Psoas muscle (tissue), 8 donors: ENCODE results near the gene LRRC42. TPM values are rescaled to one million over a fixed set of nuclear protein-coding genes. Genes with fewer than 3 reads are reported as not detected.

Experiments
- ATAC-seq, 4 donors: fragments of 200-7000 bp; cut with Tn5 transposase; one replicate each; pipeline ENCODE4 v1.9.1; 2020; ENCODE audit warnings: moderate library complexity in 3 of 4, mild to moderate bottlenecking in 2 of 4
- DNase-seq, 2 donors: peaks; one replicate each; pipeline ENCODE4 v3.0.0-alpha.2; 2020
- H3K27ac ChIP-seq: fragments of 200-600 bp; one replicate; pipeline ENCODE4 v1.8.0; 2022
- H3K27me3 ChIP-seq, 3 donors: fragments of 200-600 bp in 1 of 3; one replicate each; pipeline versions ENCODE4 v1.6.1 to v1.8.0; 2013 to 2022; ENCODE audit warnings: low read length in 2 of 3, mild to moderate bottlenecking in 2 of 3, moderate library complexity in 1 of 3; ENCODE audit not compliant: insufficient read depth in 3 of 3
- H3K36me3 ChIP-seq, 2 donors: fragments of 200-600 bp in 1 of 2; one replicate each; pipeline versions ENCODE4 v1.6.1 to v1.8.0; 2013 to 2022; ENCODE audit warnings: low read depth in 1 of 2, mild to moderate bottlenecking in 1 of 2, moderate library complexity in 1 of 2; ENCODE audit not compliant: insufficient read depth in 1 of 2
- H3K4me1 ChIP-seq: fragments of 200-600 bp; one replicate; pipeline ENCODE4 v1.8.0; 2022
- H3K4me3 ChIP-seq: fragments of 200-600 bp; one replicate; pipeline ENCODE4 v1.8.0; 2022; ENCODE audit warnings: mild to moderate bottlenecking
- H3K9me3 ChIP-seq: fragments of 200-600 bp; one replicate; pipeline ENCODE4 v1.8.0; 2022
- WGBS, 3 donors: extraction: QIAGEN DNeasy Blood & Tissue Kit; methylation state at CpG; one replicate each; pipeline versions ENCODE4 v1.1.6 to v1.1.7; 2013; 5-methylcytosine and 5-hydroxymethylcytosine counted together
- intact Hi-C, 2 donors: fragments of 100-400 bp; cut with DNase I; formaldehyde crosslinking; loops; one replicate each; pipeline versions ENCODE4 v1.11.0 to v1.14.2; 2022
- polyA plus RNA-seq, 3 donors: library from polyadenylated mRNA; stranded (reverse); fragments of 200-250 nt; gene quantifications; one replicate each; pipeline ENCODE4 v1.2.3, GENCODE V29; 2013
- total RNA-seq, 4 donors: library from RNA; stranded (reverse); fragmentation: NEBNext Ultra II Directional in 2 of 4; extraction: Animal tissue kit (Norgen Biotek cat#: 25700) in 2 of 4; gene quantifications; one replicate each; pipeline versions ENCODE4 v1.2.1 to v1.2.4, GENCODE V29; 2021 to 2023
- TF ChIP-seq, protein P1 (sequence below): fragments of 200-600 bp; IDR thresholded peaks from one replicate; pipeline ENCODE4 v1.8.0; 2022; ENCODE audit warnings: antibody characterized with exemption
- donor health status: healthy with polysubstance abuse.
- donor health status: DM: no; HTN: no; CAD: no; lungs with moderate emphysema.
- donor health status: Bipolar disorder and iron deficiency.
- donor health status: healthy.
- donor health status: DM: yes; HTN: yes; CAD: no.
- donor health status: DM: no; HTN: no; CAD: no.
- donor health status: DM: no; HTN: no; CAD: no.
- donor health status: DM: yes; HTN: yes; CAD: no.

The LRRC42 gene
- total and polyA plus RNA-seq, 7 donors: 10.0 to 16.9 (median 12.0) TPM

DNA sequence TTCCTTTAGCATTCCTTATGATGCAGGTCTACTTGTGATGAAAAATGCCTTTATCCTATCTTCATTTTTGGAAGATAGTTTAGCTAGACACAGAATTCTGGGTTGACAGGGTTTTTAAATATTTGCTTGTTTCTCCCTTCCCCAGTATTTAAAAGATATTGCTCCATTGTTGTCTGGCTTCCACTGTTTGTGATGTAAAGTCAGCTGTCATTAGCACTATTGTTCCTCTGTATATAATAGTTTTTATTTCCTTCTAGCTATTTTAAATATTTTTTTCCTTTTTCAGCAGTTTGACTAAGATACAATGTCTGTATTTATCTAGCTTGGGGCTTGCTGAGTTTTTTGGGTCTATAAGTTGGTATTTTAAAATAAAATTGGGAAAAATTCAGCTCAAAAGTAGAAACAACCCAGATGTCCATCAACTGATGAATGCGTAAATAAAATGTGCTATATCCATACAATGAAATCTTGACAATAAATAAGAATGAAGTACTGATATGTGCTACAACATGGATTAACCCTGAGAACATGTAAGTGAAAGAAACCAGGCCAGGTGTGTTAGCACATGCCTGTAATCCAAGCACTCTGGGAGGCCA lies 11.9 kb upstream of the LRRC42 start:
- ATAC-seq (no peak), DNase-seq (no peak)
- 96 to 100% (median 100%) methylated on average over 1 of the region's 1 CpG for WGBS, 3 donors
- Histone ChIP-seq H3K27me3 (no peaks in the 10 kb centered on the region), H3K9me3 (no peaks in the 10 kb centered on the region), H3K27ac (no peak overlapping the region), H3K4me1 (no peaks in the 10 kb centered on the region), H3K4me3 (no peak overlapping the region), H3K36me3 (peaks cover 0 to 20% of the 10 kb centered on the region in 2 donors)
- intact Hi-C loops: no loop called here
- TF ChIP-seq, protein P1, sequence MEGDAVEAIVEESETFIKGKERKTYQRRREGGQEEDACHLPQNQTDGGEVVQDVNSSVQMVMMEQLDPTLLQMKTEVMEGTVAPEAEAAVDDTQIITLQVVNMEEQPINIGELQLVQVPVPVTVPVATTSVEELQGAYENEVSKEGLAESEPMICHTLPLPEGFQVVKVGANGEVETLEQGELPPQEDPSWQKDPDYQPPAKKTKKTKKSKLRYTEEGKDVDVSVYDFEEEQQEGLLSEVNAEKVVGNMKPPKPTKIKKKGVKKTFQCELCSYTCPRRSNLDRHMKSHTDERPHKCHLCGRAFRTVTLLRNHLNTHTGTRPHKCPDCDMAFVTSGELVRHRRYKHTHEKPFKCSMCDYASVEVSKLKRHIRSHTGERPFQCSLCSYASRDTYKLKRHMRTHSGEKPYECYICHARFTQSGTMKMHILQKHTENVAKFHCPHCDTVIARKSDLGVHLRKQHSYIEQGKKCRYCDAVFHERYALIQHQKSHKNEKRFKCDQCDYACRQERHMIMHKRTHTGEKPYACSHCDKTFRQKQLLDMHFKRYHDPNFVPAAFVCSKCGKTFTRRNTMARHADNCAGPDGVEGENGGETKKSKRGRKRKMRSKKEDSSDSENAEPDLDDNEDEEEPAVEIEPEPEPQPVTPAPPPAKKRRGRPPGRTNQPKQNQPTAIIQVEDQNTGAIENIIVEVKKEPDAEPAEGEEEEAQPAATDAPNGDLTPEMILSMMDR: no peak

DNA sequence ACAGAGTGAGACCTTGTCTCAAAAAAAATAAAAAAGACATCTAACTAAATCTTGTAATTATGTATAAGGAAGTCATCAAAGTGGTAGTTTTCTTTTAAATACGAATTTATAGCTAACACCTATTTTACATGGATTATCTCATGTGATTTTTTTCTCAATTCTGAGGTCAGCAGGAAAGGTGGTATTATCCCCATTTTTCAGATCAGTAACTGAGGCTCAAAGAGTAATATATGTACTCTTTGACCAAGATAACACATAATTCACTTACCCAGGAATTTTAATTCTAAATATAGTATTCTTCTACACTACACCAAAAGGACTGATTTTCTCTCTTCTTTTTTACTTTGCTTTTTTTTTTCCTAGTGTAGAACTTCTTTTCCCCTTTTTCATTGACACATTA lies 9.7 kb upstream of the LRRC42 start:
- Histone ChIP-seq H3K27ac (no peak overlapping the region), H3K4me3 (no peak overlapping the region), H3K4me1 (no peaks in the 10 kb centered on the region), H3K9me3 (no peaks in the 10 kb centered on the region), H3K27me3 (no peaks in the 10 kb centered on the region), H3K36me3 (peaks cover 0 to 14% of the 10 kb centered on the region in 2 donors)
- TF ChIP-seq, protein P1: no peak
- 88 to 100% (median 92%) methylated on average over 1 of the region's 1 CpG for WGBS, 3 donors
- no peak for ATAC-seq
- DNase-seq: no peak
- intact Hi-C loops: no loop called here

DNA sequence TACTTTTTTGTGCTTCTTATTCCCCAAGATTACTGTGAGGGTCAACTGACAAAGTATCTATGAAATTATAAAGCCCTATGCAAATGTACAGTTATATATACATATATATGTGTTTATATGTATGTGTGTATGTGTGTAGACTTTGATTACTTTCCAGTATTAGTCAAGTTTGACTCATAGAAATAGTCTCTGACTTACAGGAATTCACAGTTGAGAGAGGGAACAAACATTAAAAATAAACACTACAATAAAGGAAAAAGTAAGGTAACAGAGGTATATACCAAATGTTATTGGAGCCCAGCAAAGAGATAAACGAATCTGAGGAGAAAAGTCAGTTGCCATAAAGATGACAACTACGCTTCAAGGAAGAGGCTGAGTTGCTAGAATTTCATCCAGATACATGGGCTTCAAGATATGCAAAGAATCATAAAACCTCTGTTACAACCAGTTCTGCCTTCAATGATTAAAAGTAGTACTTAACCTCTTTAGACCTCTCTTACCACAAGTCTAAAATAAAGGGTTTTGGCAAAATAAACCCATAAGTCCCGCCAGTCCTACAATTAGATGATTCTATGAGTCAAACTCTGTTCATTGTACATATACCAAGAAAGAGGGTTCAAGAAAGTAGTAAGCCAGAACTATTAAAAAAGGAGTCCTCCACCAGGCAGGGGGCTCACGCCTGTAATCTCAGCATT lies 7.9 kb upstream of the LRRC42 start:
- DNase-seq (no peak), ATAC-seq (no peak)
- H3K9me3 ChIP-seq: no peaks in the 10 kb centered on the region
- no peaks in the 10 kb centered on the region for H3K4me1 ChIP-seq
- H3K36me3 ChIP-seq: peaks cover 0 to 14% of the 10 kb centered on the region in 2 donors
- no peak overlapping the region for H3K27ac ChIP-seq
- 96 to 98% (median 98%) methylated on average over 4 of the region's 4 CpGs for WGBS, 3 donors
- intact Hi-C loops: no loop called here
- TF ChIP-seq, protein P1: no peak
- no peak overlapping the region for H3K4me3 ChIP-seq
- no peaks in the 10 kb centered on the region for H3K27me3 ChIP-seq

DNA sequence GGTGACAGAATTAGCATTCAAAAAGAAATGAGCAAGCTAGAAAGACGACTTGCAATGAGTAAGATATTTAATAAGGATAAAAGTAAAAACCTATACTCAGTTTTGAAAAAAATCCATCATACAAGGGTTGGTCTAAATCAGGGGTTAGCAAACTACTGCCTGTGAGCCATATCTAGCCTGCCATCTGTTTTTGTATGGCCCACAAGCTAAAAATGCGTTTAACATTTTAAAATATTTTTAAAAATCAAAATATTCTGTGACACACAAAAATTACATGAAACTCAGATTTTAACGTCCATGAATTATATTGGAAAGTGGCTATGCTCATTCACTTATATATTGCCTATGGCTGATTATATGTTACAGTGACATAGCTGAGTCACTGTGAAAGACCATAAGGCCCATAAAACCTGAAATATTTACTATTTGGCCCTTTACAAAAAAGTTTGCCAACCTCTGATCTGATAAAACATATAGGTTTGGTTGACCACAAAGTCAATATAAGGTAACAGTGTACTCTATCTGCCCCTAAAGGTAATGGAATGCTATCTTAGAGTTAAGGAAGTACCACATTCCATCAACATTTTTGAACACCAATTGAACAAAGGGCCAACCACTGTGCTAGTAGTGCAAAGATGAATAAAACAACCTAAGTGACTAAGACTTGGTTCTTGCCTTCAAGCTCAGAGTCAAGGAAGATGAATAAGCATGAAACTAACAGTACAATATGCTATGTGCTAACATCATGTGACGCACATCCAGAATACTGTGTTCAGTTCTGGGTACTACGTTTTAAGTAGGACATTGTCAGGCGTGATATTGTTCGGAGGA lies 3.8 kb upstream of the LRRC42 start:
- DNase-seq (no peak), ATAC-seq (no peak)
- TF ChIP-seq, protein P1: no peak
- whole genome bisulfite sequencing, 3 donors: 92% methylated on average over 7 of the region's 7 CpGs
- Histone ChIP-seq H3K9me3 (no peaks in the 10 kb centered on the region), H3K36me3 (peaks cover 0 to 14% of the 10 kb centered on the region in 2 donors), H3K4me1 (peaks cover 15% of the 10 kb centered on the region), H3K27ac (no peak overlapping the region), H3K4me3 (no peak overlapping the region), H3K27me3 (no peaks in the 10 kb centered on the region)
- intact Hi-C loops: no loop called here
